ENCODE measurements around the gene SMOC2. TPM values are rescaled to one million over a fixed set of nuclear protein-coding genes. Genes with fewer than 3 reads are reported as not detected.
A peak's percentile ranks its signal among the peaks of the same experiment; 100 is the strongest.

The SMOC2 gene
- total and polyA plus RNA-seq, 2 donors, result 5.4 to 6.5 TPM

GRCh38 chr6:168581236-168581635 lies 140.3 kb downstream of the SMOC2 start:
- WGBS, result 89% methylated on average over 12 of the region's 12 CpGs
- Histone ChIP-seq H3K27me3 (ENCODE audit: control insufficient read depth in 2 of 2, insufficient read depth in 1 of 2, low read length in 1 of 2) (no peaks in the 10 kb centered on the region), H3K4me3 (ENCODE audit: low read length in 2 of 2) (no peak overlapping the region), H3K36me3 (ENCODE audit: control insufficient read depth in 2 of 2, insufficient read depth in 2 of 2, low read length in 1 of 2) (no peaks in the 10 kb centered on the region), H3K4me1 (ENCODE audit: control insufficient read depth in 2 of 2, insufficient read depth in 2 of 2, low read length in 2 of 2) (no peaks in the 10 kb centered on the region), H3K27ac (ENCODE audit: low read depth in 1 of 2, low read length in 1 of 2) (no peak overlapping the region), H3K9me3 (ENCODE audit: control insufficient read depth in 2 of 2, insufficient read depth in 1 of 2, low read length in 1 of 2) (no peaks in the 10 kb centered on the region)
- DNase-seq (ENCODE audit: low read depth in 6 of 9, low spot score in 9 of 9), result no peak

- DNase-seq (ENCODE audit: low read depth in 6 of 9, low spot score in 9 of 9), result no peak
- H3K27me3 ChIP-seq (ENCODE audit: control insufficient read depth in 2 of 2, insufficient read depth in 1 of 2, low read length in 1 of 2), result no peaks in the 10 kb centered on the region
- H3K9me3 ChIP-seq (ENCODE audit: control insufficient read depth in 2 of 2, insufficient read depth in 1 of 2, low read length in 1 of 2), result no peaks in the 10 kb centered on the region
- WGBS, result 86% methylated on average over 9 of the region's 9 CpGs
- no peak overlapping the region for H3K4me3 ChIP-seq (ENCODE audit: low read length in 2 of 2)
- no peaks in the 10 kb centered on the region for H3K36me3 ChIP-seq (ENCODE audit: control insufficient read depth in 2 of 2, insufficient read depth in 2 of 2, low read length in 1 of 2)
- no peak overlapping the region for H3K27ac ChIP-seq (ENCODE audit: low read depth in 1 of 2, low read length in 1 of 2)
- H3K4me1 ChIP-seq (ENCODE audit: control insufficient read depth in 2 of 2, insufficient read depth in 2 of 2, low read length in 2 of 2), result no peaks in the 10 kb centered on the region
Observed at GRCh38 chr6:168581706-168582105, 140.7 kb downstream of the SMOC2 start.

- Histone ChIP-seq H3K9me3 (ENCODE audit: control insufficient read depth in 2 of 2, insufficient read depth in 1 of 2, low read length in 1 of 2) (no peaks in the 10 kb centered on the region), H3K36me3 (ENCODE audit: control insufficient read depth in 2 of 2, insufficient read depth in 2 of 2, low read length in 1 of 2) (no peaks in the 10 kb centered on the region), H3K4me1 (ENCODE audit: control insufficient read depth in 2 of 2, insufficient read depth in 2 of 2, low read length in 2 of 2) (no peaks in the 10 kb centered on the region), H3K27me3 (ENCODE audit: control insufficient read depth in 2 of 2, insufficient read depth in 1 of 2, low read length in 1 of 2) (no peaks in the 10 kb centered on the region), H3K4me3 (ENCODE audit: low read length in 2 of 2) (no peak overlapping the region), H3K27ac (ENCODE audit: low read depth in 1 of 2, low read length in 1 of 2) (no peak overlapping the region)
- WGBS, result 90% methylated on average over 21 of the region's 21 CpGs
- DNase-seq (ENCODE audit: low read depth in 6 of 9, low spot score in 9 of 9), result peak in 1 of 9 donors; percentile 5
Observed at GRCh38 chr6:168582571-168582981, 141.6 kb downstream of the SMOC2 start.

GRCh38 chr6:168583126-168583525 lies 142.1 kb downstream of the SMOC2 start:
- H3K4me3 ChIP-seq (ENCODE audit: low read length in 2 of 2), result no peak overlapping the region
- H3K27me3 ChIP-seq (ENCODE audit: control insufficient read depth in 2 of 2, insufficient read depth in 1 of 2, low read length in 1 of 2), result no peaks in the 10 kb centered on the region
- no peaks in the 10 kb centered on the region for H3K9me3 ChIP-seq (ENCODE audit: control insufficient read depth in 2 of 2, insufficient read depth in 1 of 2, low read length in 1 of 2)
- WGBS, result 87% methylated on average over 6 of the region's 6 CpGs
- no peak for DNase-seq (ENCODE audit: low read depth in 6 of 9, low spot score in 9 of 9)
- H3K36me3 ChIP-seq (ENCODE audit: control insufficient read depth in 2 of 2, insufficient read depth in 2 of 2, low read length in 1 of 2), result no peaks in the 10 kb centered on the region
- no peaks in the 10 kb centered on the region for H3K4me1 ChIP-seq (ENCODE audit: control insufficient read depth in 2 of 2, insufficient read depth in 2 of 2, low read length in 2 of 2)
- no peak overlapping the region for H3K27ac ChIP-seq (ENCODE audit: low read depth in 1 of 2, low read length in 1 of 2)

GRCh38 chr6:168583821-168584220 lies 142.8 kb downstream of the SMOC2 start:
- Histone ChIP-seq H3K9me3 (ENCODE audit: control insufficient read depth in 2 of 2, insufficient read depth in 1 of 2, low read length in 1 of 2) (no peaks in the 10 kb centered on the region), H3K4me3 (ENCODE audit: low read length in 2 of 2) (no peak overlapping the region), H3K36me3 (ENCODE audit: control insufficient read depth in 2 of 2, insufficient read depth in 2 of 2, low read length in 1 of 2) (no peaks in the 10 kb centered on the region), H3K4me1 (ENCODE audit: control insufficient read depth in 2 of 2, insufficient read depth in 2 of 2, low read length in 2 of 2) (no peaks in the 10 kb centered on the region), H3K27me3 (ENCODE audit: control insufficient read depth in 2 of 2, insufficient read depth in 1 of 2, low read length in 1 of 2) (no peaks in the 10 kb centered on the region), H3K27ac (ENCODE audit: low read depth in 1 of 2, low read length in 1 of 2) (no peak overlapping the region)
- 95% methylated on average over 9 of the region's 9 CpGs for WGBS
- DNase-seq (ENCODE audit: low read depth in 6 of 9, low spot score in 9 of 9), result no peak

GRCh38 chr6:168584249-168584648 lies 143.3 kb downstream of the SMOC2 start:
- no peaks in the 10 kb centered on the region for H3K4me1 ChIP-seq (ENCODE audit: control insufficient read depth in 2 of 2, insufficient read depth in 2 of 2, low read length in 2 of 2)
- H3K36me3 ChIP-seq (ENCODE audit: control insufficient read depth in 2 of 2, insufficient read depth in 2 of 2, low read length in 1 of 2), result no peaks in the 10 kb centered on the region
- H3K4me3 ChIP-seq (ENCODE audit: low read length in 2 of 2), result no peak overlapping the region
- 90% methylated on average over 6 of the region's 6 CpGs for WGBS
- H3K27me3 ChIP-seq (ENCODE audit: control insufficient read depth in 2 of 2, insufficient read depth in 1 of 2, low read length in 1 of 2), result no peaks in the 10 kb centered on the region
- no peaks in the 10 kb centered on the region for H3K9me3 ChIP-seq (ENCODE audit: control insufficient read depth in 2 of 2, insufficient read depth in 1 of 2, low read length in 1 of 2)
- DNase-seq (ENCODE audit: low read depth in 6 of 9, low spot score in 9 of 9), result no peak
- no peak overlapping the region for H3K27ac ChIP-seq (ENCODE audit: low read depth in 1 of 2, low read length in 1 of 2)

GRCh38 chr6:168584671-168585070 lies 143.7 kb downstream of the SMOC2 start:
- Histone ChIP-seq H3K9me3 (ENCODE audit: control insufficient read depth in 2 of 2, insufficient read depth in 1 of 2, low read length in 1 of 2) (no peaks in the 10 kb centered on the region), H3K4me1 (ENCODE audit: control insufficient read depth in 2 of 2, insufficient read depth in 2 of 2, low read length in 2 of 2) (no peaks in the 10 kb centered on the region), H3K4me3 (ENCODE audit: low read length in 2 of 2) (no peak overlapping the region), H3K27ac (ENCODE audit: low read depth in 1 of 2, low read length in 1 of 2) (no peak overlapping the region), H3K36me3 (ENCODE audit: control insufficient read depth in 2 of 2, insufficient read depth in 2 of 2, low read length in 1 of 2) (no peaks in the 10 kb centered on the region), H3K27me3 (ENCODE audit: control insufficient read depth in 2 of 2, insufficient read depth in 1 of 2, low read length in 1 of 2) (no peaks in the 10 kb centered on the region)
- 86% methylated on average over 5 of the region's 5 CpGs for WGBS
- no peak for DNase-seq (ENCODE audit: low read depth in 6 of 9, low spot score in 9 of 9)

GRCh38 chr6:168585441-168585840 lies 144.5 kb downstream of the SMOC2 start:
- Histone ChIP-seq H3K4me3 (ENCODE audit: low read length in 2 of 2) (no peak overlapping the region), H3K36me3 (ENCODE audit: control insufficient read depth in 2 of 2, insufficient read depth in 2 of 2, low read length in 1 of 2) (no peaks in the 10 kb centered on the region), H3K27ac (ENCODE audit: low read depth in 1 of 2, low read length in 1 of 2) (no peak overlapping the region), H3K27me3 (ENCODE audit: control insufficient read depth in 2 of 2, insufficient read depth in 1 of 2, low read length in 1 of 2) (no peaks in the 10 kb centered on the region), H3K4me1 (ENCODE audit: control insufficient read depth in 2 of 2, insufficient read depth in 2 of 2, low read length in 2 of 2) (no peaks in the 10 kb centered on the region), H3K9me3 (ENCODE audit: control insufficient read depth in 2 of 2, insufficient read depth in 1 of 2, low read length in 1 of 2) (no peaks in the 10 kb centered on the region)
- 71% methylated on average over 3 of the region's 3 CpGs for WGBS
- no peak for DNase-seq (ENCODE audit: low read depth in 6 of 9, low spot score in 9 of 9)

- no peaks in the 10 kb centered on the region for H3K27me3 ChIP-seq (ENCODE audit: control insufficient read depth in 2 of 2, insufficient read depth in 1 of 2, low read length in 1 of 2)
- DNase-seq (ENCODE audit: low read depth in 6 of 9, low spot score in 9 of 9), result no peak
- WGBS, result 88% methylated on average over 2 of the region's 2 CpGs
Observed at GRCh38 chr6:168589275-168589674, 148.3 kb downstream of the SMOC2 start.

GRCh38 chr6:168590406-168590805 lies 149.4 kb downstream of the SMOC2 start:
- Histone ChIP-seq H3K4me1 (ENCODE audit: control insufficient read depth in 2 of 2, insufficient read depth in 2 of 2, low read length in 2 of 2) (no peaks in the 10 kb centered on the region), H3K27me3 (ENCODE audit: control insufficient read depth in 2 of 2, insufficient read depth in 1 of 2, low read length in 1 of 2) (no peaks in the 10 kb centered on the region), H3K4me3 (ENCODE audit: low read length in 2 of 2) (no peak overlapping the region), H3K36me3 (ENCODE audit: control insufficient read depth in 2 of 2, insufficient read depth in 2 of 2, low read length in 1 of 2) (no peaks in the 10 kb centered on the region), H3K9me3 (ENCODE audit: control insufficient read depth in 2 of 2, insufficient read depth in 1 of 2, low read length in 1 of 2) (peaks cover 0 to 6% of the 10 kb centered on the region in 2 donors), H3K27ac (ENCODE audit: low read depth in 1 of 2, low read length in 1 of 2) (no peak overlapping the region)
- WGBS, result 92% methylated on average over 10 of the region's 10 CpGs
- no peak for DNase-seq (ENCODE audit: low read depth in 6 of 9, low spot score in 9 of 9)

More at GRCh38 chr6:168589275-168589674, 148.3 kb downstream of the SMOC2 start:
- no peaks in the 10 kb centered on the region for H3K9me3 ChIP-seq (ENCODE audit: control insufficient read depth in 2 of 2, insufficient read depth in 1 of 2, low read length in 1 of 2)
- H3K27ac ChIP-seq (ENCODE audit: low read depth in 1 of 2, low read length in 1 of 2), result no peak overlapping the region
- H3K4me3 ChIP-seq (ENCODE audit: low read length in 2 of 2), result no peak overlapping the region
- H3K36me3 ChIP-seq (ENCODE audit: control insufficient read depth in 2 of 2, insufficient read depth in 2 of 2, low read length in 1 of 2), result no peaks in the 10 kb centered on the region
- H3K4me1 ChIP-seq (ENCODE audit: control insufficient read depth in 2 of 2, insufficient read depth in 2 of 2, low read length in 2 of 2), result no peaks in the 10 kb centered on the region

All from thymus (tissue), 11 donors.